ENCODE data around the gene DUSP5.
"Not testable (repeated sequence)": the region's sequence is repeated elsewhere in the genome, so short reads cannot be mapped to it uniquely, and the experiment has no call there.

The DUSP5 gene

GRCh38 chr10:110524859-110525232 is 27.1 kb downstream of the DUSP5 start:
- Histone ChIP-seq H3K4me3 (ENCODE audit: low read depth, low read length) (no peak overlapping the region), H3K9ac (ENCODE audit: low read depth, low read length) (no peak overlapping the region), H3K9me3 (ENCODE audit: control insufficient read depth, insufficient read depth, low read length) (no peaks in the 10 kb centered on the region), H3K36me3 (ENCODE audit: control insufficient read depth, insufficient read depth, low read length) (no peaks in the 10 kb centered on the region), H3K4me1 (ENCODE audit: control insufficient read depth, insufficient read depth, low read length) (peaks cover 21% of the 10 kb centered on the region), H3K27ac (ENCODE audit: low read depth, low read length) (no peak overlapping the region), H3K27me3 (ENCODE audit: control insufficient read depth, insufficient read depth, low read length) (no peaks in the 10 kb centered on the region)

- H3K4me1 ChIP-seq (ENCODE audit: control insufficient read depth, insufficient read depth, low read length), result peaks cover 23% of the 10 kb centered on the region
- no peaks in the 10 kb centered on the region for H3K9me3 ChIP-seq (ENCODE audit: control insufficient read depth, insufficient read depth, low read length)
- H3K9ac ChIP-seq (ENCODE audit: low read depth, low read length), result no peak overlapping the region
- H3K27ac ChIP-seq (ENCODE audit: low read depth, low read length), result no peak overlapping the region
- no peaks in the 10 kb centered on the region for H3K27me3 ChIP-seq (ENCODE audit: control insufficient read depth, insufficient read depth, low read length)
- no peak overlapping the region for H3K4me3 ChIP-seq (ENCODE audit: low read depth, low read length)
- no peaks in the 10 kb centered on the region for H3K36me3 ChIP-seq (ENCODE audit: control insufficient read depth, insufficient read depth, low read length)
Observed at GRCh38 chr10:110525349-110526260, 27.9 kb downstream of the DUSP5 start.

GRCh38 chr10:110527731-110528171 is 30.0 kb downstream of the DUSP5 start:
- Histone ChIP-seq H3K27me3 (ENCODE audit: control insufficient read depth, insufficient read depth, low read length) (no peaks in the 10 kb centered on the region), H3K4me3 (ENCODE audit: low read depth, low read length) (no peak overlapping the region), H3K9me3 (ENCODE audit: control insufficient read depth, insufficient read depth, low read length) (no peaks in the 10 kb centered on the region), H3K36me3 (ENCODE audit: control insufficient read depth, insufficient read depth, low read length) (no peaks in the 10 kb centered on the region), H3K27ac (ENCODE audit: low read depth, low read length) (no peak overlapping the region), H3K4me1 (ENCODE audit: control insufficient read depth, insufficient read depth, low read length) (peaks cover 25% of the 10 kb centered on the region), H3K9ac (ENCODE audit: low read depth, low read length) (no peak overlapping the region)

GRCh38 chr10:110528224-110528996 is 30.7 kb downstream of the DUSP5 start:
- Histone ChIP-seq H3K27ac (ENCODE audit: low read depth, low read length) (peak overlapping the region; percentile 95), H3K9ac (ENCODE audit: low read depth, low read length) (no peak overlapping the region), H3K9me3 (ENCODE audit: control insufficient read depth, insufficient read depth, low read length) (no peaks in the 10 kb centered on the region), H3K27me3 (ENCODE audit: control insufficient read depth, insufficient read depth, low read length) (no peaks in the 10 kb centered on the region), H3K36me3 (ENCODE audit: control insufficient read depth, insufficient read depth, low read length) (no peaks in the 10 kb centered on the region), H3K4me3 (ENCODE audit: low read depth, low read length) (no peak overlapping the region), H3K4me1 (ENCODE audit: control insufficient read depth, insufficient read depth, low read length) (peaks cover 25% of the 10 kb centered on the region)

- not testable (repeated sequence) for H3K36me3 ChIP-seq (ENCODE audit: control insufficient read depth, insufficient read depth, low read length); H3K4me3 ChIP-seq (ENCODE audit: low read depth, low read length); H3K27me3 ChIP-seq (ENCODE audit: control insufficient read depth, insufficient read depth, low read length); H3K9ac ChIP-seq (ENCODE audit: low read depth, low read length); H3K9me3 ChIP-seq (ENCODE audit: control insufficient read depth, insufficient read depth, low read length)
- Histone ChIP-seq H3K4me1 (ENCODE audit: control insufficient read depth, insufficient read depth, low read length) (peaks cover 19% of the 10 kb centered on the region), H3K27ac (ENCODE audit: low read depth, low read length) (peak overlapping the region; percentile 95)
Observed at GRCh38 chr10:110528997-110529524, 31.4 kb downstream of the DUSP5 start.

- H3K4me3 ChIP-seq (ENCODE audit: low read depth, low read length), result peak overlapping the region; percentile 46
- no peaks in the 10 kb centered on the region for H3K36me3 ChIP-seq (ENCODE audit: control insufficient read depth, insufficient read depth, low read length)
- no peaks in the 10 kb centered on the region for H3K9me3 ChIP-seq (ENCODE audit: control insufficient read depth, insufficient read depth, low read length)
- peak overlapping the region; percentile 95 for H3K27ac ChIP-seq (ENCODE audit: low read depth, low read length)
- peaks cover 18% of the 10 kb centered on the region for H3K4me1 ChIP-seq (ENCODE audit: control insufficient read depth, insufficient read depth, low read length)
- H3K9ac ChIP-seq (ENCODE audit: low read depth, low read length), result peak overlapping the region; percentile 60
- H3K27me3 ChIP-seq (ENCODE audit: control insufficient read depth, insufficient read depth, low read length), result no peaks in the 10 kb centered on the region
Observed at GRCh38 chr10:110529596-110530011, 31.9 kb downstream of the DUSP5 start.

- H3K9me3 ChIP-seq (ENCODE audit: control insufficient read depth, insufficient read depth, low read length), result no peaks in the 10 kb centered on the region
- H3K36me3 ChIP-seq (ENCODE audit: control insufficient read depth, insufficient read depth, low read length), result no peaks in the 10 kb centered on the region
- H3K4me1 ChIP-seq (ENCODE audit: control insufficient read depth, insufficient read depth, low read length), result peaks cover 18% of the 10 kb centered on the region
- H3K27me3 ChIP-seq (ENCODE audit: control insufficient read depth, insufficient read depth, low read length), result no peaks in the 10 kb centered on the region
- peak overlapping the region; percentile 95 for H3K27ac ChIP-seq (ENCODE audit: low read depth, low read length)
- peak overlapping the region; percentile 70 for H3K4me3 ChIP-seq (ENCODE audit: low read depth, low read length)
- peak overlapping the region; percentile 66 for H3K9ac ChIP-seq (ENCODE audit: low read depth, low read length)
Observed at GRCh38 chr10:110530131-110530831, 32.6 kb downstream of the DUSP5 start.

GRCh38 chr10:110531687-110532086 is 34.0 kb downstream of the DUSP5 start:
- Histone ChIP-seq H3K9ac (ENCODE audit: low read depth, low read length) (no peak overlapping the region), H3K27ac (ENCODE audit: low read depth, low read length) (peak overlapping the region; percentile 12), H3K36me3 (ENCODE audit: control insufficient read depth, insufficient read depth, low read length) (no peaks in the 10 kb centered on the region), H3K9me3 (ENCODE audit: control insufficient read depth, insufficient read depth, low read length) (no peaks in the 10 kb centered on the region), H3K4me1 (ENCODE audit: control insufficient read depth, insufficient read depth, low read length) (peaks cover 22% of the 10 kb centered on the region), H3K4me3 (ENCODE audit: low read depth, low read length) (no peak overlapping the region), H3K27me3 (ENCODE audit: control insufficient read depth, insufficient read depth, low read length) (no peaks in the 10 kb centered on the region)

- H3K4me1 ChIP-seq (ENCODE audit: control insufficient read depth, insufficient read depth, low read length), result peaks cover 22% of the 10 kb centered on the region
- H3K27me3 ChIP-seq (ENCODE audit: control insufficient read depth, insufficient read depth, low read length); H3K9ac ChIP-seq (ENCODE audit: low read depth, low read length); H3K9me3 ChIP-seq (ENCODE audit: control insufficient read depth, insufficient read depth, low read length); H3K4me3 ChIP-seq (ENCODE audit: low read depth, low read length); H3K27ac ChIP-seq (ENCODE audit: low read depth, low read length); H3K36me3 ChIP-seq (ENCODE audit: control insufficient read depth, insufficient read depth, low read length): not testable (repeated sequence)
Observed at GRCh38 chr10:110532628-110533027, 34.9 kb downstream of the DUSP5 start.

- H3K9ac ChIP-seq (ENCODE audit: low read depth, low read length), result no peak overlapping the region
- H3K4me3 ChIP-seq (ENCODE audit: low read depth, low read length), result no peak overlapping the region
- no peaks in the 10 kb centered on the region for H3K36me3 ChIP-seq (ENCODE audit: control insufficient read depth, insufficient read depth, low read length)
- H3K27ac ChIP-seq (ENCODE audit: low read depth, low read length), result no peak overlapping the region
- peaks cover 21% of the 10 kb centered on the region for H3K4me1 ChIP-seq (ENCODE audit: control insufficient read depth, insufficient read depth, low read length)
- H3K9me3 ChIP-seq (ENCODE audit: control insufficient read depth, insufficient read depth, low read length), result no peaks in the 10 kb centered on the region
- H3K27me3 ChIP-seq (ENCODE audit: control insufficient read depth, insufficient read depth, low read length), result no peaks in the 10 kb centered on the region
Observed at GRCh38 chr10:110533149-110533548, 35.4 kb downstream of the DUSP5 start.

Data from HUES48 (cell line).